ENCODE results near the gene SERINC2.

GRCh38 chr1:31425301-31426081 lies 12.5 kb downstream of the SERINC2 start:
- TF ChIP-seq, protein P1, sequence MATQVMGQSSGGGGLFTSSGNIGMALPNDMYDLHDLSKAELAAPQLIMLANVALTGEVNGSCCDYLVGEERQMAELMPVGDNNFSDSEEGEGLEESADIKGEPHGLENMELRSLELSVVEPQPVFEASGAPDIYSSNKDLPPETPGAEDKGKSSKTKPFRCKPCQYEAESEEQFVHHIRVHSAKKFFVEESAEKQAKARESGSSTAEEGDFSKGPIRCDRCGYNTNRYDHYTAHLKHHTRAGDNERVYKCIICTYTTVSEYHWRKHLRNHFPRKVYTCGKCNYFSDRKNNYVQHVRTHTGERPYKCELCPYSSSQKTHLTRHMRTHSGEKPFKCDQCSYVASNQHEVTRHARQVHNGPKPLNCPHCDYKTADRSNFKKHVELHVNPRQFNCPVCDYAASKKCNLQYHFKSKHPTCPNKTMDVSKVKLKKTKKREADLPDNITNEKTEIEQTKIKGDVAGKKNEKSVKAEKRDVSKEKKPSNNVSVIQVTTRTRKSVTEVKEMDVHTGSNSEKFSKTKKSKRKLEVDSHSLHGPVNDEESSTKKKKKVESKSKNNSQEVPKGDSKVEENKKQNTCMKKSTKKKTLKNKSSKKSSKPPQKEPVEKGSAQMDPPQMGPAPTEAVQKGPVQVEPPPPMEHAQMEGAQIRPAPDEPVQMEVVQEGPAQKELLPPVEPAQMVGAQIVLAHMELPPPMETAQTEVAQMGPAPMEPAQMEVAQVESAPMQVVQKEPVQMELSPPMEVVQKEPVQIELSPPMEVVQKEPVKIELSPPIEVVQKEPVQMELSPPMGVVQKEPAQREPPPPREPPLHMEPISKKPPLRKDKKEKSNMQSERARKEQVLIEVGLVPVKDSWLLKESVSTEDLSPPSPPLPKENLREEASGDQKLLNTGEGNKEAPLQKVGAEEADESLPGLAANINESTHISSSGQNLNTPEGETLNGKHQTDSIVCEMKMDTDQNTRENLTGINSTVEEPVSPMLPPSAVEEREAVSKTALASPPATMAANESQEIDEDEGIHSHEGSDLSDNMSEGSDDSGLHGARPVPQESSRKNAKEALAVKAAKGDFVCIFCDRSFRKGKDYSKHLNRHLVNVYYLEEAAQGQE (IDR thresholded peaks at IDR 0.05; ENCODE audit: insufficient read depth in 1 of 2, low read depth in 2 of 2, low read length in 1 of 2): no peak
- TF ChIP-seq, protein P2, sequence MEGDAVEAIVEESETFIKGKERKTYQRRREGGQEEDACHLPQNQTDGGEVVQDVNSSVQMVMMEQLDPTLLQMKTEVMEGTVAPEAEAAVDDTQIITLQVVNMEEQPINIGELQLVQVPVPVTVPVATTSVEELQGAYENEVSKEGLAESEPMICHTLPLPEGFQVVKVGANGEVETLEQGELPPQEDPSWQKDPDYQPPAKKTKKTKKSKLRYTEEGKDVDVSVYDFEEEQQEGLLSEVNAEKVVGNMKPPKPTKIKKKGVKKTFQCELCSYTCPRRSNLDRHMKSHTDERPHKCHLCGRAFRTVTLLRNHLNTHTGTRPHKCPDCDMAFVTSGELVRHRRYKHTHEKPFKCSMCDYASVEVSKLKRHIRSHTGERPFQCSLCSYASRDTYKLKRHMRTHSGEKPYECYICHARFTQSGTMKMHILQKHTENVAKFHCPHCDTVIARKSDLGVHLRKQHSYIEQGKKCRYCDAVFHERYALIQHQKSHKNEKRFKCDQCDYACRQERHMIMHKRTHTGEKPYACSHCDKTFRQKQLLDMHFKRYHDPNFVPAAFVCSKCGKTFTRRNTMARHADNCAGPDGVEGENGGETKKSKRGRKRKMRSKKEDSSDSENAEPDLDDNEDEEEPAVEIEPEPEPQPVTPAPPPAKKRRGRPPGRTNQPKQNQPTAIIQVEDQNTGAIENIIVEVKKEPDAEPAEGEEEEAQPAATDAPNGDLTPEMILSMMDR (IDR thresholded peaks at IDR 0.05): no peak
- TF ChIP-seq POLR2AphosphoS5 (IDR thresholded peaks at IDR 0.05; ENCODE audit: low read depth, low read length): no peak

Data from Panc1 (cell line).